Tibial artery (tissue), 4 donors: ENCODE data around the gene FBXL7.

ENCODE experiments used
- DNase-seq, 2 donors: peaks; one replicate each; pipeline ENCODE4 v3.0.0-alpha.2; 2019
- H3K27ac ChIP-seq, 2 donors: fragments of 200-600 bp; sonication (generic) in 1 of 2; 1 replicate in 1 of 2; 2 replicates in 1 of 2; pipeline ENCODE4 v1.5.1; 2018 to 2019; ENCODE audit warnings: mild to moderate bottlenecking in 1 of 2
- H3K27me3 ChIP-seq, 2 donors: fragments of 200-600 bp; sonication (generic) in 1 of 2; one replicate each; pipeline versions ENCODE4 v1.5.1 to v1.6.0; 2016 to 2019
- H3K36me3 ChIP-seq, 3 donors: fragments of 200-600 bp; sonication (generic) in 2 of 3; one replicate each; pipeline ENCODE4 v1.5.1; 2016 to 2019; ENCODE audit warnings: mild to moderate bottlenecking in 2 of 3
- H3K4me1 ChIP-seq, 4 donors: fragments of 200-600 bp; sonication (generic) in 2 of 4; 1 replicate in 3 of 4; 2 replicates in 1 of 4; pipeline ENCODE4 v1.5.1; 2016 to 2019
- H3K4me3 ChIP-seq, 2 donors: fragments of 200-600 bp; sonication (generic) in 1 of 2; 1 replicate in 1 of 2; 2 replicates in 1 of 2; pipeline ENCODE4 v1.5.1; 2018 to 2019; ENCODE audit warnings: mild to moderate bottlenecking in 2 of 2
- H3K9me3 ChIP-seq, 3 donors: fragments of 200-600 bp; sonication (generic) in 1 of 3; one replicate each; pipeline ENCODE4 v1.5.1; 2016 to 2019
- intact Hi-C: fragments of 100-400 bp; cut with DNase I; formaldehyde crosslinking; loops from one replicate; pipeline ENCODE4 v1.15.0; 2023; ENCODE audit warnings: low total_unique reads
- TF ChIP-seq, protein P1 (sequence below), 2 experiments: fragments of 200-600 bp in 1 of 2; fragments of 450-650 bp in 1 of 2; IDR thresholded peaks; one replicate each; pipeline ENCODE4 v1.5.1; 2017 to 2019; ENCODE audit warnings: antibody characterized with exemption in 2 of 2, mild to moderate bottlenecking in 1 of 2, moderate library complexity in 1 of 2

FBXL7 gene

DNA sequence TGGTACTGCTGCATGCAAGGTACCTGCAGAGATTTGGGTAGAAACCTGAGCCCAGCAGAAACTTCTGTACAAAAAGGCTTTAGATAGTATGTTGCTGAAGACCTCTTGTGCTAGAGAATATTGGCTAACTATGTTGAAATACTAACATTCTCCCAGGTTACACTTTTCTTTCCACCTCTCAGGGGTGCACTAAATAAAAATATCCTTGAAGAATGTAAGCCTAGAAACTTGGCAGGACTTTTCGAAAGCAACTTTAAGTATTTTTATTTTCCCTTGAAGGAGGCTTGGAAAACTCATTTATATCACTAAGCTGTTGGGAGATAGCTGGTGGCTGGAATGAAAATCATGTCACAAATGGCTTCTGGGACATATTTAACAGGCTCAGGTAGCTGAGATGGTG, 50.0 kb downstream of the FBXL7 start:
- intact Hi-C loops: no loop called here
- no peak for DNase-seq
- H3K4me1 ChIP-seq: peaks cover 0 to 29% (median 15%) of the 10 kb centered on the region in 4 donors
- no peak overlapping the region for H3K4me3 ChIP-seq
- H3K27me3 ChIP-seq: no peaks in the 10 kb centered on the region
- TF ChIP-seq, protein P1, sequence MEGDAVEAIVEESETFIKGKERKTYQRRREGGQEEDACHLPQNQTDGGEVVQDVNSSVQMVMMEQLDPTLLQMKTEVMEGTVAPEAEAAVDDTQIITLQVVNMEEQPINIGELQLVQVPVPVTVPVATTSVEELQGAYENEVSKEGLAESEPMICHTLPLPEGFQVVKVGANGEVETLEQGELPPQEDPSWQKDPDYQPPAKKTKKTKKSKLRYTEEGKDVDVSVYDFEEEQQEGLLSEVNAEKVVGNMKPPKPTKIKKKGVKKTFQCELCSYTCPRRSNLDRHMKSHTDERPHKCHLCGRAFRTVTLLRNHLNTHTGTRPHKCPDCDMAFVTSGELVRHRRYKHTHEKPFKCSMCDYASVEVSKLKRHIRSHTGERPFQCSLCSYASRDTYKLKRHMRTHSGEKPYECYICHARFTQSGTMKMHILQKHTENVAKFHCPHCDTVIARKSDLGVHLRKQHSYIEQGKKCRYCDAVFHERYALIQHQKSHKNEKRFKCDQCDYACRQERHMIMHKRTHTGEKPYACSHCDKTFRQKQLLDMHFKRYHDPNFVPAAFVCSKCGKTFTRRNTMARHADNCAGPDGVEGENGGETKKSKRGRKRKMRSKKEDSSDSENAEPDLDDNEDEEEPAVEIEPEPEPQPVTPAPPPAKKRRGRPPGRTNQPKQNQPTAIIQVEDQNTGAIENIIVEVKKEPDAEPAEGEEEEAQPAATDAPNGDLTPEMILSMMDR (IDR thresholded peaks at IDR 0.05): no peak
- no peaks in the 10 kb centered on the region for H3K9me3 ChIP-seq
- peaks cover 0 to 4% (median 0%) of the 10 kb centered on the region in 3 donors for H3K36me3 ChIP-seq
- no peak overlapping the region for H3K27ac ChIP-seq

DNA sequence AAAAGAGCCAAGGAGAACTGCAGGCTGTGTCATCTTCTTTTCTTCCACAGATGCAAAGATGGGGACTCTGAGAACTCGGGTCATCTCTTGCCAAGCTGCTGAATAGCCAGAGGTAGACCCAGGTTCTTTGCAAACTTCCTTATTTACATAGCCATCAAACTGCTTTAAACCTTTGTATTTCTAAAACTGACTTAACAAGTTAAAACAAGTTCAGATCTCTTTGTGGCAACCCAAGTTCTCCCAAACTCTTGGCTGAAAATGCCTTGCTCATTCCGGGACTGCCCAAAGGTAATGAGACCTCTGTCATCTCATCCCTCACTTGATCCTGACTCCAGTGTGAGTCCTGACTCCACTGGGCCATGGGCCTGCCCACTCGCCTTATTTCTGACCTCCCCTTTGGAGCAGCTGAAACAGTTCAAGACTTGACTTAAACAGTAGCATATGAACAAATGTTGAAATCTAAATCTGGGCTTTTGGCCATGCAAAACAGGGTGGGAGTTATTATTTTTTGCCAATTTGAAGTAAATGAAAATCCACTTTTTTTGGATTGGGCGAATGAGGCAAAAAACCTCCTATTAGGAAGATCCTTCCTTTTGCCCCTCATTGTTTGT, 50.6 kb downstream of the FBXL7 start:
- TF ChIP-seq, protein P1 (IDR thresholded peaks at IDR 0.05): no peak
- Histone ChIP-seq H3K4me1 (peaks cover 0 to 29% (median 15%) of the 10 kb centered on the region in 4 donors), H3K27ac (no peak overlapping the region), H3K9me3 (no peaks in the 10 kb centered on the region), H3K36me3 (peaks cover 0 to 4% (median 0%) of the 10 kb centered on the region in 3 donors), H3K27me3 (no peaks in the 10 kb centered on the region), H3K4me3 (no peak overlapping the region)
- DNase-seq: no peak
- intact Hi-C loops: no loop called here

DNA sequence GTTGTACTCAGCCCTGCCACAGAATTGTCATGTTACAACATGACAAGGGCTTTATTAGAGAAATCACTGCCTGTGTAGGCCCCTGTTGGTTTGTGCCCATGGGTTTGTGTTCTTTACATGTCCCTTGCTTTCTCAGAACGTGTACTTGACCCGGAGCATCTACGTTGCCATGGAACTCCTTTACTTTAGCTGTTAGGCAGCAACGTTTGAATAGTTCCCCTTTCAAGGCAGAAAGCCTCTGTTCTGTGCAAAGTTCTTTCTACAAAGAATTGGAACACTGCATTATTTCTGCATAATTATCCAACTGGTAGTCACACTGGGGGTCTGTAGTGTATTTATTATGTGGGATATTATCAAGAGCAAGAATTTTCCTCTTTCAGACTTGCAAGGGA, 51.1 kb downstream of the FBXL7 start:
- no peak overlapping the region for H3K27ac ChIP-seq
- H3K4me1 ChIP-seq: peaks cover 0 to 29% (median 15%) of the 10 kb centered on the region in 4 donors
- TF ChIP-seq, protein P1 (IDR thresholded peaks at IDR 0.05): no peak
- no peaks in the 10 kb centered on the region for H3K9me3 ChIP-seq
- H3K36me3 ChIP-seq: peaks cover 0 to 2% (median 0%) of the 10 kb centered on the region in 3 donors
- DNase-seq: no peak
- intact Hi-C loops: no loop called here
- no peaks in the 10 kb centered on the region for H3K27me3 ChIP-seq
- H3K4me3 ChIP-seq: no peak overlapping the region

DNA sequence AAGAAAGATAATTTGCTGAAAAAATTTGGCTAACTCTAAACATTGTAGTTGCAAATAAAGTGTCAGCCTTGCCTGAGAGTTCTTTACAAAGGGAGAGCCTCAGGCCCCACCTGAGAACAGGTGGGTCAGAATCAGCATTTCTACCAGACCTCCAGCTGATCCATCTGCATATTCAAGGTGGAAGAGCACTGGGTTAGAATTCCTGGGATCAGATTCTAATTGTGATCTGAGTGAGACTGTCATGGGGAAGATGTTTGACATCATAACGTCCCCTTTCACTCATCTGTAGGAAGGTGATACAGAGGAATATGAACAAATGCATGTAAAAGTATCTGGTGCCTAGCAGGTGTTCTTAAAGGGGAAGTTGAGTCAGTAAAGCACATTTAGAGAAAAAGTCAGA, 54.6 kb downstream of the FBXL7 start:
- H3K4me3 ChIP-seq: no peak overlapping the region
- H3K4me1 ChIP-seq: peaks cover 0 to 34% (median 18%) of the 10 kb centered on the region in 4 donors
- no peaks in the 10 kb centered on the region for H3K9me3 ChIP-seq
- H3K27ac ChIP-seq: no peak overlapping the region
- no peak for DNase-seq
- H3K36me3 ChIP-seq: no peaks in the 10 kb centered on the region
- TF ChIP-seq, protein P1 (IDR thresholded peaks at IDR 0.05): no peak
- intact Hi-C loops: no loop called here
- no peaks in the 10 kb centered on the region for H3K27me3 ChIP-seq

DNA sequence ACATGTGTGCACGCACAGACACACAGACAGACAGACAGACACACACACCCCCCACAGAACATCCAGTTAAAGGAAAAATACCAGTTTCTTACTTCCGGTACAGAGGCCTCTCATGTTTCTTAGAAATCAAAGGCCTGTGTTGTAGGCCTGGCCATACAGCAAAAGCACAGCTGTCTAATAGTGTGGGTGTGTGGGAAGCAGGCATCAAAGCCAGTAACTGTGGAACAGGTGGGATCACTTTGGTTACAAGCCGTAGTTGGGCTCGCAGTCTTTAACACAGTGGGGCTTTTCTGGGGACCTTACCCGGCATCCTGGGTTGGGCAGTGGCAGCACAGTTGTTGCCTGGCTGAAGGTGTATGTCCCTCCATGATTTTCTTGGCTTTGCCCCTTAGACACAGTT, 55.2 kb downstream of the FBXL7 start:
- TF ChIP-seq, protein P1 (IDR thresholded peaks at IDR 0.05): no peak
- intact Hi-C loops: no loop called here
- Histone ChIP-seq H3K27me3 (no peaks in the 10 kb centered on the region), H3K9me3 (no peaks in the 10 kb centered on the region), H3K36me3 (no peaks in the 10 kb centered on the region), H3K27ac (no peak overlapping the region), H3K4me3 (no peak overlapping the region), H3K4me1 (peaks cover 0 to 28% (median 14%) of the 10 kb centered on the region in 4 donors)
- DNase-seq: no peak
